GM19463 (cell line): Measurements from ENCODE around the gene PAK4.
"Not testable (repeated sequence)": the region's sequence is repeated elsewhere in the genome, so short reads cannot be mapped to it uniquely, and the experiment has no call there.

ENCODE experiments used
- ATAC-seq: cut with Tn5 transposase; IDR thresholded peaks from one replicate; pipeline ENCODE4 v1.9.1; 2021; ENCODE audit warnings: mild to moderate bottlenecking, moderate library complexity; ENCODE audit not compliant: unreplicated experiment

PAK4 gene

DNA sequence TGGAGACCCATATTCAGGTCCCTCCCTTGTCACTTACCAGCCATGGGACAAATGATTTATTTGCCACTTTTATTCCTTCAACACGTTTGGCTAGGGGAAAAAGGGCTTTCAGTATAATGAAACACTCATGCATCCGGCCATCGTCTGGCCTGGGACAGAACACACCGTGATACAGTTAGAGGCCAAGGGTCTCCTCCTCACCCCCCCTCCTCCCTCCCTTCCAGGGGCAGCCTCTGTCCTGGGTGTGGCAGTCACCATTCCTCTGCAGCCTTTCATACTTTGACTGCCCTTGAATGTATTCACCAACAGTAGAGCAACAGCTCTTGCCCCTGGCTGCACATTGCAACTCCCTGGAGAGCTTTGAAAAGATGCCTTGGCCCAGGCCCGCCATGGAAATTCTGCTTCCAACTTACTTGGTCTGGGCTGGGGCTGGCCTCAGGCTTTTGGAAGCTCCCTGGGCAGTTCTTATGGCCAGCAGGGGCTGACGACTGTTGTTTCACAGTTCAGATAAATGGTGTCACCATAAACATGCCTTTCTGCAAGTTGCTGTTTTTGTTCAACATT lies 3.0 kb downstream of the PAK4 start:
- ATAC-seq = no peak

GRCh38 chr19:39129116-39129515 lies 3.5 kb downstream of the PAK4 start:
- ATAC-seq = no peak

DNA sequence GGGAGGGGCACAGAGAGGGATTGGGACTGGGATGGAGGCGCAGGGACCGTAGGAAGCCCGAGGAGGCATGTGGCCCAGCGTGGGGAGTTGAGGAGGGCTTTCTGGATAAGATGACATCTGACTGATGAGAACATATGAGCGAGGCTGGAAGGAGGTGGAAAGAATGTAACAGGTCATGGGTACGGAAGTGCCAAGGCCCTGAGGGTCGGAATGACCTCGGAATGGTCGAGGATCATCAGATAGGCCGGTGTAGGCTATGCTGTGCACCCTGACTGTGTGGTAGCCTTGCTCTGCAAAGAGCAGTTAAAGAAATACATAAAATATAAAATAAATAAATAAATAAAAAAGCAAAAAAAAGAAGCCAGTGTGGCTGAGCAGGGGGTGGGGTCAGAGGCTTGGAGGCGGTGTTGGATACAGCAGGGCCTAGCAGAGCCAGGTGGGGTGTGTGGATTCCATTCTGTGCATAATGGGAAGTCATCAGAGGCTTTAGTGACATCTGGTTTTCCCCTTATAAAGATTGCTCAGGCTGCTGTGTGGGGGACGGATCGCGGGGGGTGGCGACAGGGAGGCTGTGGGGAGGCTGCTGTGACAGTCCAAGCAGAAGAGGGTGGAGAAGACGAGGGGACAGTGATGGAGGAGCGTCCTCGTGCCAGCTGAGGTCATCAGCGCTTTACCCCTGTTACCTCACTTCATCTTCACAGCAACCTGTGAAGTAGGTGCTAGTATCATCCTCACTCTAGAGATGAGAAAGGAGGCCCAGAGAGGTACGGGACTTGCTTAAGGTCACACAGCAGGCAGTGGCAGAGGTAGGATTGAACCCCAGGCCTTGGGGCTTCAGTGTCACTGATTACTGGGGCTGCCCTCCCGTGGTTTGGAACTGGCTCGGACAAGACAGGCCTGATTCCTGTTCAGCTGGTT lies 5.0 kb downstream of the PAK4 start:
- no peak for ATAC-seq

- ATAC-seq = no peak
Observed at GRCh38 chr19:39131255-39131755, 5.7 kb downstream of the PAK4 start.

GRCh38 chr19:39132344-39132969 lies 6.9 kb downstream of the PAK4 start:
- no peak for ATAC-seq

- no peak for ATAC-seq
Observed at GRCh38 chr19:39133431-39134270, 8.1 kb downstream of the PAK4 start.

- ATAC-seq = no peak
Observed at GRCh38 chr19:39135701-39136100, 10.1 kb downstream of the PAK4 start.

DNA sequence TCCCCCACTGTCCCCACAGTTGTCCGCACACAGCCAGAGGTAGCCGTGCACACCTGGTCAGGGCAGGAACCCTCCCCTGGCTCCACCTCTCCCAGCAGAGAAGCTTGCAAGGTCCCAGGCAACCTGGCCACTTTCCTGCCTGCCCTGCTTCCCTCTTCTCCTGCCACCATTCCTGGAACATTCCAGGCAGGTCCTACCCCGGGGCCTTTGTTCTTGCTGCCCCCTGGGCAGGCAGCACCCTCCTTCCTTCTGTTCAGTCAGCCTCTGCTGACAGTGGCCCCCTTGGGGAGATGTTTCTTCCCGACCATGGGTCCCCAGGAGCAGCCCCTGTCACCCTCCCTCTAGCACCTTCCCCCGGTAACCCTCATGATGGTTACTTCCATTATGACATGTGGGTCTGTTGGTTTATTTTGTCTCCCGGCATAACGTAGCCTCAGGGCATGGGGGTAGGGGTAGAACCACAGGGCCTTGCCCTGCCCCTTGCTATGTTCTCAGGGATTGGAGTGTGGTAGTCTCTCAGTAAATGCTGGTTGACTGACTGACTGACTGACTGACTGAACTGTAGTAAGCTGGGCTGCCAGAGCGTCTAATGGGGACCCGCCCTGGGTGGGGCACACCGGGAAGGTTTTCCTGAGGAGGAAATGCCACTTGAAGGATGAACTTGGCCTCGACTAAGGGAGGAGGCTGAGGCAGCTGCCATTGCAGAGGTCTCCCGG lies 10.8 kb downstream of the PAK4 start:
- no peak for ATAC-seq

GRCh38 chr19:39137131-39137530 lies 11.5 kb downstream of the PAK4 start:
- ATAC-seq = no peak

- ATAC-seq = no peak
Observed at GRCh38 chr19:39138221-39139211, 12.9 kb downstream of the PAK4 start.

DNA sequence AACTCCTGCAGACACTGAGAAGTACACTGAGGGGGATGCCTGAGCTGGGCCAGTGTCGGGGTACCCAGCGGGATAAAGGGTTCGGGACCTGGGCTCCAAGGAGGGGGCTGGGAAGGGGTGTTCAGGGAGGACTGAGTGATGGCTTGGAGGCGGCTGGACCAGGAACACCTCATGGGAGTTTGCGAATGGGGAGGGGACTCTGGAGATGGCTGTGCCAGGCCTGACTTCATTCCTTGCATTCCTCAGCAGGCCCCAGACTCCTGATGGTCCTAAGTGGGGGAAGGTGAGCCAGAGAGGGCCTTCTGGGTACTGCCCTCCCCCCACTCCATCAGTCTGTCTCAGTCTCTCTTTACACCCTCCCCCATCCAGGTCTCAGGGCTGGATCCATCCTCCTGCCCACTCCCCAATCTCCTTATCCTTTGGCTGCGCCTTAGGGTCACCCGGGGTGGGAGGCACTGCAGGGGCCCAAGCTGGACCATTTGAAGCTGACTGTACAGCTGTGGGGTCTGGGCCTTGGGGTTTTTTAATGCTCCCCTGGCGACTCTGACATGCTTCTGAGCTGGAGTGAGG lies 13.8 kb downstream of the PAK4 start:
- ATAC-seq = no peak

- no peak for ATAC-seq
Observed at GRCh38 chr19:39139971-39140453, 14.4 kb downstream of the PAK4 start.

DNA sequence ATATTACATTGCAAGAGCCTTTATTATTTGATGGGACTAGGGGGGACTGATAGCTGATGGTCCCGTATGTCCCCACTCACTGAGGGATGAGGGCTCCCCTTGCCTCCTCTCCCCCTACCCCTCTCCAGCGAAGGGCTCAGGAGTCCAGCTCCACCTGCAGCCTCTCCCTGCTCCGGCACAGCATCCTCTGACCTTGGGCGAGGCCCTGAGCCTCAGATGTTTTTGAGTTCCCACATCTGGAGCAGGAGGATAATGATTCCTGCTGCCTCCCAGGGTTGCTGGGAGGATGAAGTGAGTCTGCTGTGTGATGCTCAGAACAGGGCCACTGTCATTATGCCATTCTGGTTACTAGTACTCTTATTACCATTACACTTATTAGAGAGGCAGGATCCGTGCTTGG lies 15.0 kb downstream of the PAK4 start:
- no peak for ATAC-seq

- ATAC-seq = no peak
Observed at GRCh38 chr19:39141929-39142328, 16.3 kb downstream of the PAK4 start.

- no peak for ATAC-seq
Observed at GRCh38 chr19:39142630-39143029, 17.0 kb downstream of the PAK4 start.

GRCh38 chr19:39143757-39144289 lies 18.2 kb downstream of the PAK4 start:
- ATAC-seq = not testable (repeated sequence)

GRCh38 chr19:39144290-39145071 lies 18.9 kb downstream of the PAK4 start:
- ATAC-seq = no peak
